GM12878 (cell line): ENCODE results near the gene FGD4. TPM values are rescaled to one million over a fixed set of nuclear protein-coding genes. Genes with fewer than 3 reads are reported as not detected.

Source experiments
- ATAC-seq: fragments of 200-7000 bp; cut with Tn5 transposase; 3 replicates; pipeline ENCODE4 v1.9.1; 2020; ENCODE audit warnings: mild to moderate bottlenecking, moderate library complexity
- BruUV-seq: library from RNA; stranded (reverse); fragments of 400-500 nt; replicated peaks from 2 replicates; lab custom pipeline; 2021; lab: Mats Ljungman, UMichigan
- CTCF ChIA-PET: fragments of 300-600 bp; sonication (Branson Sonifier 250); formaldehyde crosslinking; extraction: SDS; loops from one replicate; lab custom pipeline; 2021; ENCODE audit warnings: inconsistent platforms; lab: Yijun Ruan, JAX
- POLR2A ChIA-PET: fragments of 350-600 bp; formaldehyde crosslinking; extraction: SDS; loops from one replicate; lab custom pipeline; 2021; ENCODE audit warnings: inconsistent platforms; lab: Charles Lee
- RAD21 ChIA-PET: fragments of 300-600 bp; sonication (Branson Sonifier 250); formaldehyde crosslinking; loops from one replicate; lab custom pipeline; 2023; ENCODE audit warnings: antibody characterized with exemption; ENCODE audit not compliant: unreplicated experiment; lab: Charles Lee
- SMC1A ChIA-PET: fragments of 300-600 bp; sonication (Branson Sonifier 250); formaldehyde crosslinking; loops from one replicate; lab custom pipeline; 2023; ENCODE audit not compliant: unreplicated experiment, uncharacterized antibody; lab: Charles Lee
- DNase-seq: peaks from one replicate; pipeline ENCODE4 v3.0.0-alpha.2; 2011; ENCODE audit warnings: low read depth, low spot score
- FAIRE-seq: peaks from 3 replicates; lab custom pipeline; 2011; peaks lifted over from hg19 to GRCh38; lab: Jason Lieb, UNC
- H2AFZ ChIP-seq: 2 replicates; pipeline ENCODE4 v1.6.0; 2011; ENCODE audit warnings: low read depth, low read length, control low read depth; ENCODE audit not compliant: control insufficient read depth
- H3K27ac ChIP-seq: 2 replicates; pipeline ENCODE4 v1.5.1; 2011; ENCODE audit warnings: control low read depth; ENCODE audit not compliant: control insufficient read depth, insufficient read depth
- H3K27me3 ChIP-seq, 2 experiments: replicated peaks in 1 of 2; 2 replicates each; pipeline versions ENCODE4 v1.6.0 to v1.6.1; 2011; ENCODE audit warnings: low read length in 1 of 2; ENCODE audit not compliant: control insufficient read depth in 2 of 2, insufficient read depth in 2 of 2
- H3K36me3 ChIP-seq, 2 experiments: 2 replicates each; pipeline ENCODE4 v1.5.1; 2011; ENCODE audit warnings: low read length in 1 of 2; ENCODE audit not compliant: control insufficient read depth in 2 of 2, insufficient read depth in 2 of 2
- H3K4me1 ChIP-seq: 2 replicates; pipeline ENCODE4 v1.6.1; 2011; ENCODE audit warnings: mild to moderate bottlenecking, low read length, moderate library complexity, mixed read lengths; ENCODE audit not compliant: control insufficient read depth, insufficient read depth
- H3K4me2 ChIP-seq: 2 replicates; pipeline ENCODE4 v1.6.0; 2011; ENCODE audit warnings: control low read depth; ENCODE audit not compliant: control insufficient read depth, insufficient read depth
- H3K4me3 ChIP-seq: fragments of 200-600 bp; sonication (generic); 2 replicates; pipeline ENCODE4 v1.5.1; 2016
- H3K79me2 ChIP-seq: 2 replicates; pipeline ENCODE4 v1.6.0; 2011; ENCODE audit warnings: low read length; ENCODE audit not compliant: control insufficient read depth, insufficient read depth
- H3K9ac ChIP-seq: 2 replicates; pipeline ENCODE4 v1.8.0; 2011; ENCODE audit warnings: low read length, control low read depth, mixed read lengths; ENCODE audit not compliant: control insufficient read depth, insufficient read depth
- H3K9me3 ChIP-seq: replicated peaks from 3 replicates; pipeline ENCODE4 v1.5.1; 2011; ENCODE audit warnings: mild to moderate bottlenecking, low read length; ENCODE audit not compliant: control insufficient read depth, insufficient read depth
- H4K20me1 ChIP-seq: 2 replicates; pipeline ENCODE4 v1.6.0; 2011; ENCODE audit not compliant: control insufficient read depth, insufficient read depth
- BCL11A ChIP-seq: IDR thresholded peaks from 2 replicates; pipeline ENCODE4 v1.6.1; 2011; ENCODE audit warnings: low read depth, low read length
- CREB1 ChIP-seq: IDR thresholded peaks from 2 replicates; pipeline ENCODE4 v1.6.1; 2012; ENCODE audit warnings: low read depth, mild to moderate bottlenecking, inconsistent platforms
- FOS ChIP-seq: IDR thresholded peaks from 3 replicates; pipeline ENCODE4 v1.6.1; 2011; ENCODE audit warnings: borderline replicate concordance; ENCODE audit not compliant: insufficient read length; ENCODE audit errors: extremely low read depth
- FOXM1 ChIP-seq: IDR thresholded peaks from 2 replicates; pipeline ENCODE4 v1.6.1; 2012; ENCODE audit warnings: low read depth, mild to moderate bottlenecking, inconsistent platforms, low read length, moderate library complexity
- GATAD2B ChIP-seq: fragments of 450-650 bp; conservative IDR thresholded peaks from 2 replicates; pipeline ENCODE4 v1.6.1; 2017; ENCODE audit warnings: low read depth, mild to moderate bottlenecking, moderate library complexity
- MYC ChIP-seq: IDR thresholded peaks from 2 replicates; pipeline ENCODE4 v1.6.1; 2011; ENCODE audit warnings: mild to moderate bottlenecking, low read length, moderate library complexity, inconsistent platforms; ENCODE audit not compliant: insufficient read depth, insufficient replicate concordance, insufficient read length, severe bottlenecking
- NR2C2 ChIP-seq: IDR thresholded peaks from 2 replicates; pipeline ENCODE4 v1.6.1; 2011; ENCODE audit warnings: borderline replicate concordance, low read depth; ENCODE audit not compliant: control insufficient read depth, insufficient read length
- SKIL ChIP-seq: fragments of 450-650 bp; IDR thresholded peaks from 2 replicates; pipeline ENCODE4 v1.6.1; 2017; ENCODE audit warnings: mild to moderate bottlenecking, low read depth, inconsistent platforms; ENCODE audit not compliant: poor library complexity, severe bottlenecking
- SREBF1 ChIP-seq: IDR thresholded peaks from 2 replicates; pipeline ENCODE4 v1.6.1; 2012; ENCODE audit warnings: mild to moderate bottlenecking, low read length
- TARDBP ChIP-seq: IDR thresholded peaks from 2 replicates; pipeline ENCODE4 v1.6.1; 2016; ENCODE audit warnings: borderline replicate concordance
- WGBS: methylation state at CpG from one replicate; pipeline ENCODE4 v1.1.6; 2016; ENCODE audit warnings: low lambda C conversion rate; ENCODE audit not compliant: insufficient replicate concordance, insufficient coverage; ENCODE audit errors: missing lambda C conversion rate; 5-methylcytosine and 5-hydroxymethylcytosine counted together
- in situ Hi-C: fragments of 300-500 bp; cut with MboI; formaldehyde crosslinking; loops from 9 replicates; pipeline ENCODE4 v1.14.3; 2018; ENCODE audit warnings: mixed read lengths
- intact Hi-C: fragments of 100-400 bp; cut with micrococcal nuclease; formaldehyde crosslinking; loops from one replicate; pipeline ENCODE4 v1.14.2; 2022; ENCODE audit not compliant: unreplicated experiment
- polyA plus RNA-seq, 11 experiments: library from polyadenylated mRNA; depleted of rRNA in 4 of 11; unstranded in 6 of 11; stranded (reverse) in 5 of 11; fragments of >200 nt; fragmentation: Nextera tagmentation in 4 of 11; fragmentation: Illumina TruSeq in 1 of 11; extraction: Ambion mirVana in 4 of 11; extraction: Trizol in 1 of 11; gene quantifications; 1 replicate in 1 of 11; 2 replicates in 10 of 11; pipeline versions ENCODE4 v1.2.1 to v1.2.3, GENCODE V29; 2011 to 2016; ENCODE audit warnings: inconsistent platforms in 2 of 11, missing spikeins in 2 of 11, low read depth in 1 of 11
- total RNA-seq, 4 experiments: library from RNA; depleted of rRNA in 3 of 4; stranded (reverse); fragments of >200 nt in 3 of 4; fragmentation: Illumina TruSeq in 1 of 4; extraction: Trizol in 1 of 4; gene quantifications; 2 replicates each; pipeline versions ENCODE4 v1.2.1 to v1.2.3, GENCODE V29; 2013 to 2021

The FGD4 gene
- total and polyA plus RNA-seq, 10 of the 15 experiments (the other 5 are each of a cell fraction or from before 2014, with no cell fraction given), result 0.01 to 0.18 (median 0.08) TPM; not detected in 3

- no peaks in the 10 kb centered on the region for H3K79me2 ChIP-seq
- no peak overlapping the region for H3K9ac ChIP-seq
- H3K27me3 ChIP-seq, result no peaks in the 10 kb centered on the region
- WGBS, result 72% methylated on average over 9 of the region's 9 CpGs
- TF ChIP-seq MYC (no peak), TARDBP (no peak), FOXM1 (no peak), NR2C2 (no peak), SREBF1 (no peak), FOS (no peak), GATAD2B (no peak), SKIL (no peak), CREB1 (no peak), BCL11A (no peak)
- TF ChIP-seq, all 136 proteins: peak for 0
- BruUV-seq, result no TSS peak
- Histone ChIP-seq H3K36me3 (no peaks in the 10 kb centered on the region), H3K4me1 (no peaks in the 10 kb centered on the region), H2AFZ (no peak overlapping the region), H3K27ac (no peak overlapping the region), H3K9me3 (no peaks in the 10 kb centered on the region), H3K4me2 (no peak overlapping the region), H3K4me3 (no peak overlapping the region), H4K20me1 (no peaks in the 10 kb centered on the region)
- ChIA-PET POLR2A (no interaction called here), RAD21 (no interaction called here), CTCF (interaction anchor here (0.6 kb wide), 1 partner anchor 315 kb away, joined by 3 read pairs; no protein-coding TSS in a partner anchor), SMC1A (no interaction called here)
- FAIRE-seq, result no peak
- no peak for DNase-seq
- in situ Hi-C loops (no loop called here), intact Hi-C loops (no loop called here)
- no peak for ATAC-seq
Measured at GRCh38 chr12:32440120-32440865, 40.9 kb downstream of the FGD4 start.
